ENCODE data around the gene FGGY. TPM values are rescaled to one million over a fixed set of nuclear protein-coding genes. Genes with fewer than 3 reads are reported as not detected.
"Not testable (repeated sequence)": the region's sequence is repeated elsewhere in the genome, so short reads cannot be mapped to it uniquely, and the experiment has no call there.

Gene FGGY
- total RNA-seq, 1 donor from 2014 or later, result 52.2 TPM

GRCh38 chr1:59481881-59482505 lies 185.1 kb downstream of the FGGY start:
- no peak overlapping the region for H3K4me3 ChIP-seq (ENCODE audit: low read length in 3 of 3)
- H3K4me1 ChIP-seq (ENCODE audit: control insufficient read depth in 3 of 3, insufficient read depth in 3 of 3, low read length in 3 of 3), result peaks cover 4 to 14% (median 5%) of the 10 kb centered on the region in 3 donors
- H3K27me3 ChIP-seq (ENCODE audit: control insufficient read depth in 3 of 3, insufficient read depth in 3 of 3, low read length in 3 of 3), result no peaks in the 10 kb centered on the region
- H3K9me3 ChIP-seq (ENCODE audit: control insufficient read depth in 3 of 3, low read length in 3 of 3), result no peaks in the 10 kb centered on the region
- no peak overlapping the region for H3K9ac ChIP-seq (ENCODE audit: low read depth in 1 of 3, low read length in 3 of 3)
- H3K36me3 ChIP-seq (ENCODE audit: control insufficient read depth in 3 of 3, insufficient read depth in 3 of 3, low read length in 3 of 3), result no peaks in the 10 kb centered on the region
- peak overlapping the region; percentile 50 for H3K27ac ChIP-seq (ENCODE audit: low read depth, low read length)

DNA sequence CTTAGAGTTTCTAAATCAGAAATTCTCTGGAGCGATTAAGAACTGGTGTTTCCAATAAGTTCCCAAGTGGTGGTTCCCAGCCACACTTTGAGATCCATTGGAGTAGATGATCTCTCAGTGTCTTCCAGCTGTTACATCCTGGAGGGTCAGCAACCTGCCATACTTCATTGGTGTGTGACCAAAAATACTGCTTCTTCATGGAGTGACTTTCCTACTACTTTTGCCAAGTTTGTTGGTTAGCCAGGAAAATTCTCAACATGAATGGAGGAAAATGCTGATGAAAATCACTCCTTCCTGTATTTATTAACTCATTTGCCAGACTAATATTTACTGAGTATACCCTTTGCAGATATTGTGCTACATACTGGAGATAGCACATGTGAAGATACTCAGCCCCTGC lies 186.1 kb downstream of the FGGY start:
- Histone ChIP-seq H3K27ac (ENCODE audit: low read depth, low read length) (no peak overlapping the region), H3K9ac (ENCODE audit: low read depth in 1 of 3, low read length in 3 of 3) (no peak overlapping the region), H3K4me3 (ENCODE audit: low read length in 3 of 3) (no peak overlapping the region), H3K9me3 (ENCODE audit: control insufficient read depth in 3 of 3, low read length in 3 of 3) (no peaks in the 10 kb centered on the region), H3K27me3 (ENCODE audit: control insufficient read depth in 3 of 3, insufficient read depth in 3 of 3, low read length in 3 of 3) (no peaks in the 10 kb centered on the region), H3K4me1 (ENCODE audit: control insufficient read depth in 3 of 3, insufficient read depth in 3 of 3, low read length in 3 of 3) (peaks cover 0 to 10% (median 5%) of the 10 kb centered on the region in 3 donors), H3K36me3 (ENCODE audit: control insufficient read depth in 3 of 3, insufficient read depth in 3 of 3, low read length in 3 of 3) (no peaks in the 10 kb centered on the region)

DNA sequence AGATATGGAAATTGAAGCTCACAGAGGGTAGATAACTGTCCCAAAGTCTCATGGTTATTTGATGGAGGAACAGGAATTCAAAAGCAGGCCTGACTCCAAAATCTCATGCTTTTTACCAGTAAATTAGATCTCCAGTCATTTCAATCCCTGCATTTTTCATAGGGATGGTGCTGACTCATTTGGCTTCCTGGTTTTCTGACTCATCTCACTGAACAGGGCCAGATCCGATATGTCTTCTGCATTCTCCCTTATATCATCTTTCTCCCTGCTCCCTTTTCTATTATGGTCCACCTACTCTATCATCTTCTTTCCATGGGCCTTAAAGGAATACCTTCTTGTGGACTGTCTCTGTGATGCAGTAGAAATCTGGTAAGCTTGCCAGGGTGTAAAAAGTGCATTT lies 187.2 kb downstream of the FGGY start:
- Histone ChIP-seq H3K36me3 (ENCODE audit: control insufficient read depth in 3 of 3, insufficient read depth in 3 of 3, low read length in 3 of 3) (no peaks in the 10 kb centered on the region), H3K9me3 (ENCODE audit: control insufficient read depth in 3 of 3, low read length in 3 of 3) (no peaks in the 10 kb centered on the region), H3K4me3 (ENCODE audit: low read length in 3 of 3) (no peak overlapping the region), H3K9ac (ENCODE audit: low read depth in 1 of 3, low read length in 3 of 3) (no peak overlapping the region), H3K27ac (ENCODE audit: low read depth, low read length) (peak overlapping the region; percentile 10), H3K4me1 (ENCODE audit: control insufficient read depth in 3 of 3, insufficient read depth in 3 of 3, low read length in 3 of 3) (peaks cover 0 to 5% (median 4%) of the 10 kb centered on the region in 3 donors), H3K27me3 (ENCODE audit: control insufficient read depth in 3 of 3, insufficient read depth in 3 of 3, low read length in 3 of 3) (no peaks in the 10 kb centered on the region)

DNA sequence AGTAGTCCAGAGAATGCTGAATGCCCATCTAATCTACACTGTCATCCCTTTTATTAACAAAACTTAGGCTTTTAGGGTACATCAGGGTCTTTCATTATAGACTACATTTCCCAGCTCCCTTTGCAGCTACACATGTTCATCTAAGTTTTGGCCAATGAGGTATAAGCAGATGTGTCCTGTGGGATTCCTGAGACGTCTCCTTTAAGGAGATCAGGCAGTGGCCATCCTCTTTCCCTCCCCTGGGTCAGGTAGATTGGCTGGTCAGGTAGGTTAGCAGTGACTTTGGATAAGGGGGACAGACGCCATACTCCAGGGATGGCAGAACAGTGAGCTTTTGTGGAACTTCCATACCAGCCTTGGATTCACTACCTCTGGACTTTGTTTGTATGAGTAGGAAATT lies 188.3 kb downstream of the FGGY start:
- no peak overlapping the region for H3K4me3 ChIP-seq (ENCODE audit: low read length in 3 of 3)
- no peak overlapping the region for H3K9ac ChIP-seq (ENCODE audit: low read depth in 1 of 3, low read length in 3 of 3)
- no peaks in the 10 kb centered on the region for H3K9me3 ChIP-seq (ENCODE audit: control insufficient read depth in 3 of 3, low read length in 3 of 3)
- no peaks in the 10 kb centered on the region for H3K27me3 ChIP-seq (ENCODE audit: control insufficient read depth in 3 of 3, insufficient read depth in 3 of 3, low read length in 3 of 3)
- peaks cover 0 to 5% (median 4%) of the 10 kb centered on the region in 3 donors for H3K4me1 ChIP-seq (ENCODE audit: control insufficient read depth in 3 of 3, insufficient read depth in 3 of 3, low read length in 3 of 3)
- no peaks in the 10 kb centered on the region for H3K36me3 ChIP-seq (ENCODE audit: control insufficient read depth in 3 of 3, insufficient read depth in 3 of 3, low read length in 3 of 3)
- H3K27ac ChIP-seq (ENCODE audit: low read depth, low read length), result no peak overlapping the region

- Histone ChIP-seq H3K9ac (ENCODE audit: low read depth in 1 of 3, low read length in 3 of 3) (no peak overlapping the region), H3K4me1 (ENCODE audit: control insufficient read depth in 3 of 3, insufficient read depth in 3 of 3, low read length in 3 of 3) (peaks cover 0 to 5% (median 4%) of the 10 kb centered on the region in 3 donors), H3K27ac (ENCODE audit: low read depth, low read length) (no peak overlapping the region), H3K4me3 (ENCODE audit: low read length in 3 of 3) (no peak overlapping the region), H3K9me3 (ENCODE audit: control insufficient read depth in 3 of 3, low read length in 3 of 3) (no peaks in the 10 kb centered on the region), H3K27me3 (ENCODE audit: control insufficient read depth in 3 of 3, insufficient read depth in 3 of 3, low read length in 3 of 3) (no peaks in the 10 kb centered on the region), H3K36me3 (ENCODE audit: control insufficient read depth in 3 of 3, insufficient read depth in 3 of 3, low read length in 3 of 3) (no peaks in the 10 kb centered on the region)
Observed at GRCh38 chr1:59485949-59486348, 189.1 kb downstream of the FGGY start.

DNA sequence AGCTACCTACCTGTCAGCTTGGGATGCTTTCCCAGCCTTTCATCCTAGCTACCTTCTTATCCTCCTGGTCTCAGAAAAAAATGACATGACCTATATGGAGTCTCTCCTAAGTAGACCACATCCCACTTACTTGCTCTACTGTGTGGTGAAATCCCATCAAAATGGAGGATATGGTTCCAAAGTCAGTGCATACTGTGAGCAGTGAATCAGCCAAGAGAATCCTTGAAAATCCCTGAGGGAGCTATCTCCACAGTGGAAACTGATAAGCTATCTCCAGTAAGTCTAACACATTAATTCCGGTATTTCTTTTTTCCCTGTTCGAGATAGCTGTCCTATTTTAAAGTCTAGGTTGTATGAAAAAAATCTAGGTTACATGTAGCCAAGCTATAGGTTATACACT lies 189.7 kb downstream of the FGGY start:
- Histone ChIP-seq H3K4me1 (ENCODE audit: control insufficient read depth in 3 of 3, insufficient read depth in 3 of 3, low read length in 3 of 3) (peaks cover 0 to 5% (median 4%) of the 10 kb centered on the region in 3 donors), H3K9me3 (ENCODE audit: control insufficient read depth in 3 of 3, low read length in 3 of 3) (no peaks in the 10 kb centered on the region), H3K27ac (ENCODE audit: low read depth, low read length) (no peak overlapping the region)

DNA sequence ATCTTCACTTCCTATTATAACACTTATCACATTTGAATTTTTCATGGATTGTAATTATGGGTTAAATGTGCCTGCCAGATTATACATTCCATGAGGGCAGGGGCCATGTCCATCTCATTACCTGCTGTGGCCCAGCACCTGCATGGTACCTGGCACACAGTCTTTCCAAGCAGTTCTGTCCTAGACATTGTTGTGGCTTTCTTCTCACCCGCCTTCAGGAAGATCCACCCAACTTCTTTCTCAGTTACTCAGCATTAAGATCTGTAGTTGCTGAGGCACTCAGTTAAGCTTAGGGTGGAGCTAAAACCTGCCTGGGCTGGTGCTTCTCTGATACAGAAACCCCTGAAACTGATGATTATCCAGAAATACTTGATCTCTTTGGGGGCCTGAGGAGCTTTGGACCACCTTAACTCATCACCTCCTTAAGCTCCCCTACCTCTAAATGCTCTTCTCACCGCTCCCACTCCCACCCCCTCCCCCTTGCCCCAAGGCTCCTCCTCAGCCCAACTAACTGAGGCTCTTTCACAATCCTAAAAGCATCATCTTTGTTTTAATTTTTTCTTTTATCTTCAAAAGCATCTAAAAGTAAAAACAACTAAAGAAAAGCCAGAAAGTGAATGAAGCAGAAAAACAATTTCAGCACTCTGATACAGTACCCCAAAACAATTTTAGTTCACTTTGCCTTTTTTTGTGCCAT lies 190.6 kb downstream of the FGGY start:
- H3K9ac ChIP-seq (ENCODE audit: low read depth in 1 of 3, low read length in 3 of 3), result no peak overlapping the region
- H3K9me3 ChIP-seq (ENCODE audit: control insufficient read depth in 3 of 3, low read length in 3 of 3), result no peaks in the 10 kb centered on the region
- H3K4me1 ChIP-seq (ENCODE audit: control insufficient read depth in 3 of 3, insufficient read depth in 3 of 3, low read length in 3 of 3), result peaks cover 0 to 4% (median 0%) of the 10 kb centered on the region in 3 donors
- no peaks in the 10 kb centered on the region for H3K27me3 ChIP-seq (ENCODE audit: control insufficient read depth in 3 of 3, insufficient read depth in 3 of 3, low read length in 3 of 3)
- no peak overlapping the region for H3K27ac ChIP-seq (ENCODE audit: low read depth, low read length)
- H3K4me3 ChIP-seq (ENCODE audit: low read length in 3 of 3), result no peak overlapping the region
- H3K36me3 ChIP-seq (ENCODE audit: control insufficient read depth in 3 of 3, insufficient read depth in 3 of 3, low read length in 3 of 3), result no peaks in the 10 kb centered on the region

More for the DNA sequence above, 189.7 kb downstream of the FGGY start:
- no peaks in the 10 kb centered on the region for H3K27me3 ChIP-seq (ENCODE audit: control insufficient read depth in 3 of 3, insufficient read depth in 3 of 3, low read length in 3 of 3)
- no peak overlapping the region for H3K9ac ChIP-seq (ENCODE audit: low read depth in 1 of 3, low read length in 3 of 3)
- H3K4me3 ChIP-seq (ENCODE audit: low read length in 3 of 3), result no peak overlapping the region
- H3K36me3 ChIP-seq (ENCODE audit: control insufficient read depth in 3 of 3, insufficient read depth in 3 of 3, low read length in 3 of 3), result no peaks in the 10 kb centered on the region

DNA sequence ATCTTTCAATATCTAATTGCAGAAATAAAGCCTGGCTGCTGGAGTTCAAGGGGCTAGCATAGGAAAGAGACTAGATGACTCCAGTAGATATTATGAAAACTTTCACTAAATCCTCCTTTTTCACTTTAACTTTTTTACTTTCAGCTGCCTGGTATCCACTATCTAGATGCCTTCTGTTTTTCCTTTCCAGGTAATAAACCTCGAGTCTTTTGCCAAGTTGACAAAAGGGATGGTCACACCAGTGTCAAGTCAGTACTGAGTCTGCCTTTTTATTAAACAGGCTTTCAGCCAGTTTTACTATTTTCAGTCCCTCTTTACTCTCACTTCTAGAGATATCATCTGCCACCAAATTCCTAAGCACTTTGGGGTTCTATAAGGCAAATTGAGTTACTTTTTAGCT lies 195.6 kb downstream of the FGGY start:
- no peaks in the 10 kb centered on the region for H3K36me3 ChIP-seq (ENCODE audit: control insufficient read depth in 3 of 3, insufficient read depth in 3 of 3, low read length in 3 of 3)
- no peaks in the 10 kb centered on the region for H3K27me3 ChIP-seq (ENCODE audit: control insufficient read depth in 3 of 3, insufficient read depth in 3 of 3, low read length in 3 of 3)
- H3K27ac ChIP-seq (ENCODE audit: low read depth, low read length), result no peak overlapping the region
- H3K4me3 ChIP-seq (ENCODE audit: low read length in 3 of 3), result no peak overlapping the region
- no peak overlapping the region for H3K9ac ChIP-seq (ENCODE audit: low read depth in 1 of 3, low read length in 3 of 3)
- H3K4me1 ChIP-seq (ENCODE audit: control insufficient read depth in 3 of 3, insufficient read depth in 3 of 3, low read length in 3 of 3), result no peaks in the 10 kb centered on the region
- H3K9me3 ChIP-seq (ENCODE audit: control insufficient read depth in 3 of 3, low read length in 3 of 3), result no peaks in the 10 kb centered on the region

DNA sequence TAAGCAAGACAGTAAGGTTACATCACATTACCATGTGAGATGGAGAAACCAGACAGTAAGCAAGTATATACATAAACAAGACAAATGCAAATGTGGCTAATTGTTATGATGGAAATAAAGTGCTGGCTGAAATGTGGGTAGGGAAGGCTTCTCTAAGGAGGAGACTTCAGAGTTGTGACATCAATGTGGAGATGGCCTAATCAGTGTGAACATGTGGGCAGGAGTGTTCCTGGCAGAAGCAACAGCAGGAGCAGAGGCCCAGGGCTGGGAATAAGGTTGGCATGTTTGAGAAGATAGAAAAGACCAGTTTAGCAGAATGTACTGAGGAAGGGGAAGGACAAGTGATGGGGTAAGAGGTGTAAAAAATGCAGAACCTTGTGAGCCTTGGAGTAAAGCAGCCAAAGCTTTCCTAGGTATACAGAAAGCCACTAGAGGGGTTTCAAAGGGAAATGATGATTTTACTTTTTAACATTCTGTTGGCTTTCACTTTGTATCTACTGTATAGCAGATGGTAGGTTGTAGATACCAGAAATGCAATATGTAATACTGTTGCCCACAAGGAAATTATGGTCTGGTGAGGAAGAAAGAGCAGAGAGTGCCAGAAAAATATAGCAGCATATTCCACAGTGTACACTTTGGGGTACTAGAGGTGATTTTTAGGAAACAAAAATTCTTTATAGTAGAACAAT lies 197.4 kb downstream of the FGGY start:
- H3K36me3 ChIP-seq (ENCODE audit: control insufficient read depth in 3 of 3, insufficient read depth in 3 of 3, low read length in 3 of 3), result no peaks in the 10 kb centered on the region
- H3K9me3 ChIP-seq (ENCODE audit: control insufficient read depth in 3 of 3, low read length in 3 of 3), result no peaks in the 10 kb centered on the region
- H3K27me3 ChIP-seq (ENCODE audit: control insufficient read depth in 3 of 3, insufficient read depth in 3 of 3, low read length in 3 of 3), result no peaks in the 10 kb centered on the region
- no peak overlapping the region for H3K27ac ChIP-seq (ENCODE audit: low read depth, low read length)
- H3K4me3 ChIP-seq (ENCODE audit: low read length in 3 of 3), result no peak overlapping the region
- peaks cover 5 to 8% (median 5%) of the 10 kb centered on the region in 3 donors for H3K4me1 ChIP-seq (ENCODE audit: control insufficient read depth in 3 of 3, insufficient read depth in 3 of 3, low read length in 3 of 3)
- H3K9ac ChIP-seq (ENCODE audit: low read depth in 1 of 3, low read length in 3 of 3), result no peak overlapping the region

- H3K9ac ChIP-seq (ENCODE audit: low read depth in 1 of 3, low read length in 3 of 3); H3K9me3 ChIP-seq (ENCODE audit: control insufficient read depth in 3 of 3, low read length in 3 of 3); H3K27ac ChIP-seq (ENCODE audit: low read depth, low read length); H3K27me3 ChIP-seq (ENCODE audit: control insufficient read depth in 3 of 3, insufficient read depth in 3 of 3, low read length in 3 of 3); H3K4me3 ChIP-seq (ENCODE audit: low read length in 3 of 3); H3K36me3 ChIP-seq (ENCODE audit: control insufficient read depth in 3 of 3, insufficient read depth in 3 of 3, low read length in 3 of 3): not testable (repeated sequence)
- H3K4me1 ChIP-seq (ENCODE audit: control insufficient read depth in 3 of 3, insufficient read depth in 3 of 3, low read length in 3 of 3), result peaks cover 8 to 11% (median 8%) of the 10 kb centered on the region in 3 donors
Observed at GRCh38 chr1:59496156-59496555, 199.3 kb downstream of the FGGY start.
